MM.1S (cell line): Measurements from ENCODE around the gene UBE2J2.

Experiments used
- EZH2phosphoT487 ChIP-seq: fragments of 300-600 bp; sonication (generic); IDR thresholded peaks from 2 replicates; pipeline ENCODE4 v1.6.1; 2018; ENCODE audit warnings: antibody characterized with exemption, low read length
- TF ChIP-seq, protein P1 (sequence below): fragments of 300-600 bp; sonication (generic); IDR thresholded peaks from 2 replicates; pipeline ENCODE4 v1.5.1; 2016; ENCODE audit warnings: antibody characterized with exemption, low read length, mixed read lengths

DNA sequence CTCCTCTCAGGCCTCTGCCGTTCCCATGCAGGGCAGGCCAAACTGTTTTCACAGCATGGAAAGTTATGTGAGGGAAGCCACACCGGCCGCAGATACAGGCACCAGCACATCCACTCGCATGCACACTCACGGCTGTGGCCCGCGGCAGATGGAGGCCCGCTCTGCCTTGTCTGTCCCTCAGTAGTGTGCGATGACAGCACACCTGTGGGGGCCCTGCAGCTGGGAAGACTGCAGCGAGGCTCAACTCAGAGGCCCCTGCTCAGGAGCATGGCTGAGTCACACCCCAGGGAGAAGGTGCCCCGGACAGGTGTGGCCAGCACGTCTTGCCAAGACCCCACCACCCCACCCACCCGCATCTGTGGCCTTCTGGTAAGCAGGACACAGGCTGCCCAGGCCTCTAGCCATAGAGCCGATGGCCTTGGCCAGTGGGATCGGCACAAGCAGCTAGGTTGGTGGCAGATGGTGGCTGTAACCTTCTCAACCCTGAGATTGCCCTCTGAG, 1.3 kb upstream of the UBE2J2 start:
- TF ChIP-seq EZH2phosphoT487 = no peak
- TF ChIP-seq, protein P1, sequence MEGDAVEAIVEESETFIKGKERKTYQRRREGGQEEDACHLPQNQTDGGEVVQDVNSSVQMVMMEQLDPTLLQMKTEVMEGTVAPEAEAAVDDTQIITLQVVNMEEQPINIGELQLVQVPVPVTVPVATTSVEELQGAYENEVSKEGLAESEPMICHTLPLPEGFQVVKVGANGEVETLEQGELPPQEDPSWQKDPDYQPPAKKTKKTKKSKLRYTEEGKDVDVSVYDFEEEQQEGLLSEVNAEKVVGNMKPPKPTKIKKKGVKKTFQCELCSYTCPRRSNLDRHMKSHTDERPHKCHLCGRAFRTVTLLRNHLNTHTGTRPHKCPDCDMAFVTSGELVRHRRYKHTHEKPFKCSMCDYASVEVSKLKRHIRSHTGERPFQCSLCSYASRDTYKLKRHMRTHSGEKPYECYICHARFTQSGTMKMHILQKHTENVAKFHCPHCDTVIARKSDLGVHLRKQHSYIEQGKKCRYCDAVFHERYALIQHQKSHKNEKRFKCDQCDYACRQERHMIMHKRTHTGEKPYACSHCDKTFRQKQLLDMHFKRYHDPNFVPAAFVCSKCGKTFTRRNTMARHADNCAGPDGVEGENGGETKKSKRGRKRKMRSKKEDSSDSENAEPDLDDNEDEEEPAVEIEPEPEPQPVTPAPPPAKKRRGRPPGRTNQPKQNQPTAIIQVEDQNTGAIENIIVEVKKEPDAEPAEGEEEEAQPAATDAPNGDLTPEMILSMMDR = no peak
